GM12864 (cell line): Measurements from ENCODE around the gene BBIP1.

Experiments used
- DNase-seq: peaks from one replicate; pipeline ENCODE4 v3.0.0-alpha.2; 2011; ENCODE audit warnings: low read depth
- H3K4me3 ChIP-seq: 2 replicates; pipeline ENCODE4 v1.5.1; 2011; ENCODE audit warnings: mild to moderate bottlenecking, low read depth, low read length, control low read depth
- TF ChIP-seq, protein P1 (sequence below): IDR thresholded peaks from 2 replicates; pipeline ENCODE4 v1.5.1; 2011; ENCODE audit warnings: low read depth, mild to moderate bottlenecking, moderate library complexity, low read length, control low read depth, inconsistent platforms; ENCODE audit errors: missing control alignments

BBIP1 gene

DNA sequence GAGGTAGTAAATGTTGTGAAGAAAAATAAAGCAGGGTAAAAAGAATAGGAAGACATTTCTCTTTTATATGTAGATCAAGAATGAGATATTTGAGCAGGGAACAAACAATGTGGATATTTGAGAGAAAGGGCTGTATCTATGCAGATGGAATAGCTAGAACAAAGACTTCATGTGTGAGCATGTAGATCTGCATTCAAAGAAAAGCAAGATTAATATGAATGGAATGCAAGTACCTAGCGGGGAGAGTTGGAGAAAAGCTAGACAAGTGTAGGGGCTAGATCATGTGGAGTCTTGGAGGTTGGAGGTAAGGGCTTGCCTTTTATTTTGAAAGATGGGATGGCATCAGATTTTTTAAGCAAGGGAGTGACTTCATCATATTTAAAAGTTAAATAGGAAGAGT lies 27.5 kb upstream of the BBIP1 start:
- TF ChIP-seq, protein P1, sequence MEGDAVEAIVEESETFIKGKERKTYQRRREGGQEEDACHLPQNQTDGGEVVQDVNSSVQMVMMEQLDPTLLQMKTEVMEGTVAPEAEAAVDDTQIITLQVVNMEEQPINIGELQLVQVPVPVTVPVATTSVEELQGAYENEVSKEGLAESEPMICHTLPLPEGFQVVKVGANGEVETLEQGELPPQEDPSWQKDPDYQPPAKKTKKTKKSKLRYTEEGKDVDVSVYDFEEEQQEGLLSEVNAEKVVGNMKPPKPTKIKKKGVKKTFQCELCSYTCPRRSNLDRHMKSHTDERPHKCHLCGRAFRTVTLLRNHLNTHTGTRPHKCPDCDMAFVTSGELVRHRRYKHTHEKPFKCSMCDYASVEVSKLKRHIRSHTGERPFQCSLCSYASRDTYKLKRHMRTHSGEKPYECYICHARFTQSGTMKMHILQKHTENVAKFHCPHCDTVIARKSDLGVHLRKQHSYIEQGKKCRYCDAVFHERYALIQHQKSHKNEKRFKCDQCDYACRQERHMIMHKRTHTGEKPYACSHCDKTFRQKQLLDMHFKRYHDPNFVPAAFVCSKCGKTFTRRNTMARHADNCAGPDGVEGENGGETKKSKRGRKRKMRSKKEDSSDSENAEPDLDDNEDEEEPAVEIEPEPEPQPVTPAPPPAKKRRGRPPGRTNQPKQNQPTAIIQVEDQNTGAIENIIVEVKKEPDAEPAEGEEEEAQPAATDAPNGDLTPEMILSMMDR, result no peak
- no peak for DNase-seq
- H3K4me3 ChIP-seq, result no peak overlapping the region

- no peak overlapping the region for H3K4me3 ChIP-seq
- no peak for DNase-seq
- TF ChIP-seq, protein P1, result no peak
Observed at GRCh38 chr10:110944792-110945396, 25.9 kb upstream of the BBIP1 start.

- no peak overlapping the region for H3K4me3 ChIP-seq
- TF ChIP-seq, protein P1, result no peak
- no peak for DNase-seq
Observed at GRCh38 chr10:110939419-110939818, 20.4 kb upstream of the BBIP1 start.

DNA sequence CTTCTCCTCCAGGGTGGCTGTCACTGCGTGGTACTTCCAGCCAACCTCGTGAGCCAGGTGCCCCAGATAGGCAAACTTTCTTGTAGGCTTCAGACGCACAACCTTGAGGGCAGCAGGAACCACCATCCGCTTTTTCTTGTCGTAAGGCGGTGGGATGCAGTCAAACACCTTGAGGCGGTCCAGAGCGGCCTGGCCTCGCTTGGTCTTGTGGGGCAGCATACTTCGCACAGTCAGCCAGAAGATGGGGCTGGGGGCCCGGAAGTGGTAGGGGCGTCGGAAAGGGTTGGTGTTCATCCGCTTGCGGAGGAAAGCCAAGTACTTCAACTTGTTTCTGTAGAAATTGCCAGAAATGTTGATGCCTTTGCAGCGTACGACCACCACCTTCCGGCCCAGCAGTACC lies 17.8 kb upstream of the BBIP1 start:
- TF ChIP-seq, protein P1, result no peak
- no peak overlapping the region for H3K4me3 ChIP-seq
- no peak for DNase-seq

DNA sequence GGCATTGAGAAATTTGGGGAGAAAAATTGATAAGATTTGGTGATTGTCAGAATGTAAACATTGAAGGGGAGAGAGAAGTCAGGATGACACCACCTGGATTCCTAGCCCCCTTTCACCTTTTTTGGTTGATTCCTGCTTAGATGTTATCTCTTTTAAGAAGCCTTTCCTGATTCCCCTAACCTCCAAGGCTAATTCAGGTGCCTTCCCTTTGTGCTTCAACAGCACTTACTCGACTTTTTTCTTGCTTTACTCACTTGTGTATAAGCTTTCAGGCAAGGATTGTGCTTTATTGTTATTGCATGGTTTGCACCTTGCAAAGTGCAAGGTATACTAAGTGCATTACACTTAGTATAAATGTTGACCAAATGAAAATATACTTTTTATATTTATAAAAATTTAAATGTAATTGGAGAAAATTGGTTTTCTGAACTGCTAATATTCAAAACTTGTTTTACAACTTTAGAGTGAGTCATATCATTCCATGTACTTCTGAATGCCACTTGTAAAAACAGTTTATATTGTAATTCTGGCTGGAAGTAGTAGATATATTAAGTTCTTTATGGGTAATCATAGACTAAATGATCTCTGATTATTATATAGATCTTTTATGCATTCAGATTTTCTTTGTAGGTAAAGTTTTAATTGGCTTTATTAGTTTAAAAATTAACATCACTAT lies 13.7 kb upstream of the BBIP1 start:
- H3K4me3 ChIP-seq, result no peak overlapping the region
- TF ChIP-seq, protein P1, result no peak
- no peak for DNase-seq

GRCh38 chr10:110931769-110932381 lies 12.9 kb upstream of the BBIP1 start:
- TF ChIP-seq, protein P1, result no peak
- H3K4me3 ChIP-seq, result no peak overlapping the region
- DNase-seq, result no peak
